Omental fat pad (tissue), 4 donors: Measurements from ENCODE around the gene HORMAD2. TPM values are rescaled to one million over a fixed set of nuclear protein-coding genes. Genes with fewer than 3 reads are reported as not detected.

Source experiments
- ATAC-seq: fragments of 150-250 bp; one replicate; pipeline ENCODE4 v1.9.1; 2016; ENCODE audit warnings: mild to moderate bottlenecking, moderate library complexity; ENCODE audit not compliant: low FRiP score
- DNase-seq: peaks from one replicate; pipeline ENCODE4 v3.0.0-alpha.2; 2019; ENCODE audit warnings: low spot score
- total RNA-seq, 4 donors: library from RNA; depleted of rRNA; stranded (reverse); fragments of >200 nt; gene quantifications; one replicate each; pipeline ENCODE4 v1.1.0, GENCODE V29; 2016
- TF ChIP-seq, protein P1 (sequence below), 3 donors: fragments of 450-650 bp; IDR thresholded peaks; one replicate each; pipeline ENCODE4 v1.5.1; 2016 to 2017; ENCODE audit warnings: antibody characterized with exemption in 3 of 3, mild to moderate bottlenecking in 3 of 3, moderate library complexity in 2 of 3

HORMAD2 gene
- total RNA-seq, 4 donors from 2014 or later, result not detected

- TF ChIP-seq, protein P1, sequence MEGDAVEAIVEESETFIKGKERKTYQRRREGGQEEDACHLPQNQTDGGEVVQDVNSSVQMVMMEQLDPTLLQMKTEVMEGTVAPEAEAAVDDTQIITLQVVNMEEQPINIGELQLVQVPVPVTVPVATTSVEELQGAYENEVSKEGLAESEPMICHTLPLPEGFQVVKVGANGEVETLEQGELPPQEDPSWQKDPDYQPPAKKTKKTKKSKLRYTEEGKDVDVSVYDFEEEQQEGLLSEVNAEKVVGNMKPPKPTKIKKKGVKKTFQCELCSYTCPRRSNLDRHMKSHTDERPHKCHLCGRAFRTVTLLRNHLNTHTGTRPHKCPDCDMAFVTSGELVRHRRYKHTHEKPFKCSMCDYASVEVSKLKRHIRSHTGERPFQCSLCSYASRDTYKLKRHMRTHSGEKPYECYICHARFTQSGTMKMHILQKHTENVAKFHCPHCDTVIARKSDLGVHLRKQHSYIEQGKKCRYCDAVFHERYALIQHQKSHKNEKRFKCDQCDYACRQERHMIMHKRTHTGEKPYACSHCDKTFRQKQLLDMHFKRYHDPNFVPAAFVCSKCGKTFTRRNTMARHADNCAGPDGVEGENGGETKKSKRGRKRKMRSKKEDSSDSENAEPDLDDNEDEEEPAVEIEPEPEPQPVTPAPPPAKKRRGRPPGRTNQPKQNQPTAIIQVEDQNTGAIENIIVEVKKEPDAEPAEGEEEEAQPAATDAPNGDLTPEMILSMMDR (IDR thresholded peaks at IDR 0.05), result no peak
- ATAC-seq, result no peak
- no peak for DNase-seq
Observed at GRCh38 chr22:30219668-30220278, 139.5 kb downstream of the HORMAD2 start.

GRCh38 chr22:30220338-30221012, 140.2 kb downstream of the HORMAD2 start:
- no peak for DNase-seq
- TF ChIP-seq, protein P1 (IDR thresholded peaks at IDR 0.05), result no peak
- no peak for ATAC-seq

DNA sequence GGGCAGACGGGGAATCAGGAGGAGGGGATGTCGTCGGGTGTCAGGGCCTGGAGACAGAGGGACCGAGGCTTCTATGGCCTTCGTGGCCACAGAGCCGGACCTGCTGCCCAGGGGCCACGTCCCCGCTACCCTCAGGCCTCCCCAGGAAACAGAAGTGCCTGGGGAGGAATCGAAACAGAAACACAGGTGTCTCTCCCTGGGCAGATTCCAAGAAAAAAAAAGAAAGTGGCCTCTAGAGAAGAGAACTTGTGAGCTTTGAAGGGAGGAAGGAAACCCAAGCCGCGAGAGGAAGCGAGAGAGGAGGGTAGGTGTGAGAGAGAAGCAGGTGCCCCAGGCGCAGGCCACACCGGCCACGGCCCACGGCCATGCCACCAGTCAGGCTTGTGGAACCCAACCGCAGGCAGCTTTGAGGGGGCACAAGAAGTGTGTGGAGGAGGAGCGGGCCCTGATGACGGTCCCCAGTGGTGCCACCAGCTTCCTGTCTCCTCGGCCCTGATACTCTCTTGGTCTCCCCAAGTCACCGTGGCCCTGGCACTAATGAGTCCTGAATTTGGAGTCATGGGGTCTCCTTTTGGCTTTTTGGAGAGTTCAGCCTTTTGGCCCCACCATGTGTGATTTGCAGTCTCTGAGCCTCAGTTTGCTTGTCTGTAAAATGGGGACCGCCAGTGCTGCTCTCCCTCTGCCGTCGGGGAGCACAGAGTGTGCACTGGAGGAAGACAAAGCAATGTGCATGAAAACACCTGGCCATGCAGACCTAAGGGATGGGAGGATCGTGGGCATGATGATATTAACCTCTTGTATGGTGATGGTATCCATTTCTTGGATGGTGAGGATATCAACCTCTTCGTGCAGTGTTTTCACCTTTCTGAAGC, 141.1 kb downstream of the HORMAD2 start:
- ATAC-seq (no peak), DNase-seq (no peak)
- TF ChIP-seq, protein P1 (IDR thresholded peaks at IDR 0.05), result no peak

GRCh38 chr22:30222321-30222720, 142.1 kb downstream of the HORMAD2 start:
- DNase-seq (no peak), ATAC-seq (no peak)
- TF ChIP-seq, protein P1 (IDR thresholded peaks at IDR 0.05), result no peak

DNA sequence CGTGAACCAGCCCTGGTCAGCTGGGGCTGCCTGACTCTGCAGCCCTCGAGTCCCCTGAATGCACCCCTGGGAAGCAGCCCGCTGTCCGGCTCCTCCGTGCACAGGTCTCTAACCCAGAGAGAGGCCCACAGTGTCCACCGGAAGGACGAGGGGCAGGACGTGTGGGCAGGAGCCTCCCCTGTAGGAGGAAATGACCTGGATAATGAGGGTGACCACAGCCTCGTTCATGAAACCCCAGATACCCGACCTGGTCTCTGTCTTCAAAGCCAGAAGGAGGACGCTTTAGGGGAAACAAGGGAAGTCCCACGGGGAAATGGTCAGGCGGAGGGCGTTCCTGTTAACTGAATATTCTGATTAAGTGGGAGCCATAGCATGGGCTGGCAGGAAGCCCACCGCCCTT, 143.0 kb downstream of the HORMAD2 start:
- no peak for DNase-seq
- TF ChIP-seq, protein P1 (IDR thresholded peaks at IDR 0.05), result no peak
- ATAC-seq, result no peak

DNA sequence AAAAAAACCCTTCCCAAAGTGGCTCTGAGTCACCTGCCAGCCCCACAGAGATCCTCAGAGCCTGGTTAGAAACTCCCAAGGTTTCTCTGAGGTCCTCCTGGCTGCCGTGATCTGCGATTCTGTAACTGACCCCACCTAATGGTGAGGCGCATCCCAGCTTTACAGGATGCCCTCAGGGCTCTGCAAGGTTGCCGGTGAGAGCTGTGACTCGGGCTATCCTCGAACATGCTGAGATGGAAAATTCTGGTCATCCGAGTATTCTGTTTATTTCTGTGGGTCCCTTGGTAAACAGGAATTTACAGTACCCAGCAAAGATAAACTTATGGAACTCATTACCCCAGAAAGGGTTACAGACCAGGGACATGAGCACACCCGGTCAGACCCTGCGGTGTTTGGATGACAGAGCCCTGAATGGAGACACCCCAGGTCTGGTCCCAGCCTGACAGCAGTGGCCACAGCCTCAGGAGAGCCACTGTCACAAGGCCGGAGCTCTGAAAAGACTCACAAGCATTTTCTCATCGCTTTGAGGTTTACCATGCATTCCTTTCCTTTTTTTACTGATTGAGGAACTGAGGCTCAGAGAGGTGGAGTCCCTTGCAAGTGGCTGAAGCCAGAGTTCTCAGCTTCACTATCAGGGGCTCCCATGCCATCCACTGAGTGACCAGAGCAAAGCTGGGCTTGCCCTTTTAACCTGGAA, 144.0 kb downstream of the HORMAD2 start:
- ATAC-seq (no peak), DNase-seq (no peak)
- TF ChIP-seq, protein P1 (IDR thresholded peaks at IDR 0.05), result no peak
